ENCODE data around the gene RHOG. TPM values are rescaled to one million over a fixed set of nuclear protein-coding genes. Genes with fewer than 3 reads are reported as not detected.

The RHOG gene
- total and polyA plus RNA-seq, 9 of the 15 experiments (the other 6 are each of a cell fraction or from before 2014, with no cell fraction given): 22.6 to 162 (median 80.3) TPM

GRCh38 chr11:3867209-3868091 is 26.7 kb upstream of the RHOG start (continued):
- TF ChIP-seq ZNF280A (IDR thresholded peaks at IDR 0.05; ENCODE audit: low read depth, partially characterized antibody): peak; percentile 8
- TF ChIP-seq TEAD4 (IDR thresholded peaks at IDR 0.05; ENCODE audit: low read length): peak; percentile 86
- TF ChIP-seq TEAD4 (CRISPR knock-in tag; IDR thresholded peaks at IDR 0.05; ENCODE audit: borderline replicate concordance): no peak
- TF ChIP-seq CREB3 (tag; conservative IDR thresholded peaks at IDR 0.05; ENCODE audit: low read depth): 0 out of 2 replicates have a peak, but pooled peaks have one; percentile 8
- no peak for TF ChIP-seq ZNF224 (CRISPR knock-in tag; IDR thresholded peaks at IDR 0.05)
- peak; percentile 58; the same call in 1 of the 2 replicates for TF ChIP-seq FOXP1 (CRISPR knock-in tag; IDR thresholded peaks at IDR 0.05)
- TF ChIP-seq GATAD2A (IDR thresholded peaks at IDR 0.05): 0 out of 2 replicates have a peak, but pooled peaks have one; percentile 42
- TF ChIP-seq TEAD1 (CRISPR knock-in tag; IDR thresholded peaks at IDR 0.05): peak in 1 of 2 experiments; percentile 32; a peak in 2 of 4 replicates
- TF ChIP-seq NFRKB (IDR thresholded peaks at IDR 0.05; ENCODE audit: low read depth): no peak; the same call in 1 of the 2 replicates
- peak in 1 of 3 experiments; percentile 51; a peak in 1 of 6 replicates for TF ChIP-seq ZBTB11 (CRISPR knock-in tag; IDR thresholded peaks at IDR 0.05)
- 0 out of 2 replicates have a peak, but pooled peaks have one; percentile 24 for TF ChIP-seq ZNF395 (CRISPR knock-in tag; IDR thresholded peaks at IDR 0.05)
- TF ChIP-seq HDAC3 (IDR thresholded peaks at IDR 0.05; ENCODE audit: borderline replicate concordance, partially characterized antibody): peak; percentile 74
- no peak for TF ChIP-seq KAT8 (IDR thresholded peaks at IDR 0.05; ENCODE audit: low read depth)
- TF ChIP-seq CXXC5 (CRISPR knock-in tag; IDR thresholded peaks at IDR 0.05): peak; percentile 70
- peak; percentile 51; the same call in 1 of the 2 replicates for TF ChIP-seq MTA2 (IDR thresholded peaks at IDR 0.05; ENCODE audit: low read depth)
- TF ChIP-seq SOX6 (IDR thresholded peaks at IDR 0.05): peak; percentile 92
- no peak for TF ChIP-seq CBX8 (IDR thresholded peaks at IDR 0.05; ENCODE audit: borderline replicate concordance, extremely low read depth, low read depth, low read length, poor library complexity, severe bottlenecking)
- TF ChIP-seq HDAC2 (IDR thresholded peaks at IDR 0.05): peak; percentile 90

Data from K562 (cell line).